ENCODE results near the gene OR2T8.

The OR2T8 gene

GRCh38 chr1:247933989-247934388 lies 13.9 kb downstream of the OR2T8 start:
- no peak for TF ChIP-seq CTCF (IDR thresholded peaks at IDR 0.05)

- TF ChIP-seq CTCF (IDR thresholded peaks at IDR 0.05): no peak
These were observed 15.7 kb downstream of the OR2T8 start for GRCh38 chr1:247935781-247936180.

- no peak for TF ChIP-seq CTCF (IDR thresholded peaks at IDR 0.05)
These were observed 16.4 kb downstream of the OR2T8 start for GRCh38 chr1:247936415-247936814.

- peak; percentile 90 for TF ChIP-seq CTCF (IDR thresholded peaks at IDR 0.05)
These were observed 17.1 kb downstream of the OR2T8 start for GRCh38 chr1:247936965-247937734.

GRCh38 chr1:247942624-247943023 lies 22.6 kb downstream of the OR2T8 start:
- no peak for TF ChIP-seq CTCF (IDR thresholded peaks at IDR 0.05)

- no peak for TF ChIP-seq CTCF (IDR thresholded peaks at IDR 0.05)
These were observed 28.5 kb downstream of the OR2T8 start, which contains the start of gene OR2L8 for GRCh38 chr1:247948558-247948957. OR2L8 (plus strand) TSS chr1:247948858; CDS start chr1:247948858, 0 bp downstream.

GRCh38 chr1:247953408-247953807 lies 33.4 kb downstream of the OR2T8 start:
- no peak for TF ChIP-seq CTCF (IDR thresholded peaks at IDR 0.05)
